KMS-11 (cell line): ENCODE data around the gene NEDD4L.

Experiments
- H2AFZ ChIP-seq: fragments of 200-600 bp; sonication (generic); 2 replicates; pipeline ENCODE4 v1.6.1; 2016; ENCODE audit warnings: antibody characterized with exemption, mixed run types, low read depth
- H3K27ac ChIP-seq: fragments of 200-600 bp; sonication (generic); 2 replicates; pipeline ENCODE4 v1.6.1; 2016; ENCODE audit warnings: mild to moderate bottlenecking, mixed run types
- H3K27me3 ChIP-seq: fragments of 200-600 bp; sonication (generic); 2 replicates; pipeline ENCODE4 v1.6.1; 2017; ENCODE audit warnings: mild to moderate bottlenecking, low read depth, mixed run types, moderate library complexity; ENCODE audit not compliant: insufficient read depth
- H3K36me3 ChIP-seq: fragments of 200-600 bp; sonication (generic); 2 replicates; pipeline ENCODE4 v1.6.1; 2017; ENCODE audit warnings: mild to moderate bottlenecking, mixed run types; ENCODE audit not compliant: insufficient read depth
- H3K4me1 ChIP-seq: fragments of 200-600 bp; sonication (generic); 2 replicates; pipeline ENCODE4 v1.6.1; 2016; ENCODE audit warnings: mild to moderate bottlenecking, low read depth, mixed run types; ENCODE audit not compliant: poor library complexity, severe bottlenecking
- H3K4me2 ChIP-seq: fragments of 200-600 bp; sonication (generic); 2 replicates; pipeline ENCODE4 v1.7.0; 2016; ENCODE audit warnings: mild to moderate bottlenecking, mixed run types
- H3K4me3 ChIP-seq: fragments of 200-600 bp; sonication (generic); IDR thresholded peaks from 2 replicates; pipeline ENCODE4 v1.6.1; 2017; ENCODE audit warnings: low read depth, low read length, mixed read lengths; ENCODE audit not compliant: insufficient read depth
- H3K79me2 ChIP-seq: fragments of 200-600 bp; sonication (generic); 2 replicates; pipeline ENCODE4 v1.6.1; 2016; ENCODE audit warnings: low read depth, mixed run types; ENCODE audit not compliant: insufficient read depth
- H3K9ac ChIP-seq: fragments of 200-600 bp; sonication (generic); 2 replicates; pipeline ENCODE4 v1.6.1; 2016; ENCODE audit warnings: mild to moderate bottlenecking, mixed run types
- H4K20me1 ChIP-seq: fragments of 200-600 bp; sonication (generic); 2 replicates; pipeline ENCODE4 v1.6.1; 2016; ENCODE audit warnings: mild to moderate bottlenecking, mixed run types; ENCODE audit not compliant: insufficient read depth
- TF ChIP-seq, protein P1 (sequence below): fragments of 200-600 bp; sonication (generic); conservative IDR thresholded peaks from 2 replicates; pipeline ENCODE4 v1.6.1; 2017; ENCODE audit warnings: low read depth, mild to moderate bottlenecking, antibody characterized with exemption, low read length, moderate library complexity, mixed read lengths

The NEDD4L gene

DNA sequence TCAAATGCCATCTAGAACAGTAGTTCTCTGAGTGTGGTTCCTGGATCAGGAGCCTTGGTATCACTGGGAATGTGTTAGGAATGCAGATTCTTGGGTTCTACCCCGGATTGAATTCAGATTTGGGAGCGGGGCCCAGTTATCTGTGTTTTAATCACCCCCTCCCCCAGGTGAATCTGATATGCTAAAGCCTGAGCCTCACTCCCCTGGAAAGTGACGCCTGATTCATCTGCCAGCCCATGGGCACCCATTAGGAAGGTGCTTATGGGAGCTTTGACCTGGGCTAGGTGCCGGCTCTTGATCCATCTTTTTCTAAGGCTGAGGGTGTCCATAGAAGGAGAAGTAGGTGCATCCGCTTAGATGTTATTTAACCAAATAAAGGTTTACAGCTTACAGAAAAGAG, 199.4 kb downstream of the NEDD4L start:
- Histone ChIP-seq H3K4me1 (no peaks in the 10 kb centered on the region), H4K20me1 (no peaks in the 10 kb centered on the region), H3K4me2 (no peak overlapping the region), H2AFZ (no peak overlapping the region), H3K4me3 (no peak overlapping the region), H3K36me3 (no peaks in the 10 kb centered on the region), H3K27ac (no peak overlapping the region), H3K79me2 (no peaks in the 10 kb centered on the region), H3K27me3 (no peaks in the 10 kb centered on the region), H3K9ac (no peak overlapping the region)
- TF ChIP-seq, protein P1, sequence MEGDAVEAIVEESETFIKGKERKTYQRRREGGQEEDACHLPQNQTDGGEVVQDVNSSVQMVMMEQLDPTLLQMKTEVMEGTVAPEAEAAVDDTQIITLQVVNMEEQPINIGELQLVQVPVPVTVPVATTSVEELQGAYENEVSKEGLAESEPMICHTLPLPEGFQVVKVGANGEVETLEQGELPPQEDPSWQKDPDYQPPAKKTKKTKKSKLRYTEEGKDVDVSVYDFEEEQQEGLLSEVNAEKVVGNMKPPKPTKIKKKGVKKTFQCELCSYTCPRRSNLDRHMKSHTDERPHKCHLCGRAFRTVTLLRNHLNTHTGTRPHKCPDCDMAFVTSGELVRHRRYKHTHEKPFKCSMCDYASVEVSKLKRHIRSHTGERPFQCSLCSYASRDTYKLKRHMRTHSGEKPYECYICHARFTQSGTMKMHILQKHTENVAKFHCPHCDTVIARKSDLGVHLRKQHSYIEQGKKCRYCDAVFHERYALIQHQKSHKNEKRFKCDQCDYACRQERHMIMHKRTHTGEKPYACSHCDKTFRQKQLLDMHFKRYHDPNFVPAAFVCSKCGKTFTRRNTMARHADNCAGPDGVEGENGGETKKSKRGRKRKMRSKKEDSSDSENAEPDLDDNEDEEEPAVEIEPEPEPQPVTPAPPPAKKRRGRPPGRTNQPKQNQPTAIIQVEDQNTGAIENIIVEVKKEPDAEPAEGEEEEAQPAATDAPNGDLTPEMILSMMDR: no peak

DNA sequence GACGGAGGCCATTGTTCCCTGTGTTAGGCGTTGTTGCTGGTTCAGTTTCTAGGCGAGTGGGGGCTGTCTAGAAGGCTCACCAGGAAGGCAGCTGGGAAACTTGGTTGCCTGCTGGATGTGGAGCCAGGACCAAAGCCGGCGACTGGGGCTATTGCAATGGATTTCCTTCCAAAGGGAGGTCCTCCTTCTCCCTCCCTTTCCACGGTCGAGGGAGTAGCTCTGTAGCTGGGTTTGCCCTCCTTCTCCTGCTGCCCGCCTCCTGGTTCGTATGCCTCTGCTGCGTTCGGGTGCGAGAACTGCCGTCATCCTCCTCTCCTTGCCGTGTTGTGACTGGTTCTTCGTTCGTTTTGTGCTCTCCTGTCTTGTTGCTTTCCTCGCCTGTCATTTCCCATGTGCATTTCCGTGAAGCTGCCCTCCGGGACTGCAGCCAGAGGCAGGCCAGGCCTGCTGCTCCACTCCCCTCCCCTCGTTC, 203.4 kb downstream of the NEDD4L start:
- H3K27me3 ChIP-seq: no peaks in the 10 kb centered on the region
- H3K9ac ChIP-seq: no peak overlapping the region
- TF ChIP-seq, protein P1: no peak
- H3K36me3 ChIP-seq: no peaks in the 10 kb centered on the region
- H3K4me1 ChIP-seq: no peaks in the 10 kb centered on the region
- H2AFZ ChIP-seq: no peak overlapping the region
- H3K27ac ChIP-seq: no peak overlapping the region
- H3K4me3 ChIP-seq: no peak overlapping the region
- H4K20me1 ChIP-seq: no peaks in the 10 kb centered on the region
- H3K79me2 ChIP-seq: no peaks in the 10 kb centered on the region
- no peak overlapping the region for H3K4me2 ChIP-seq

DNA sequence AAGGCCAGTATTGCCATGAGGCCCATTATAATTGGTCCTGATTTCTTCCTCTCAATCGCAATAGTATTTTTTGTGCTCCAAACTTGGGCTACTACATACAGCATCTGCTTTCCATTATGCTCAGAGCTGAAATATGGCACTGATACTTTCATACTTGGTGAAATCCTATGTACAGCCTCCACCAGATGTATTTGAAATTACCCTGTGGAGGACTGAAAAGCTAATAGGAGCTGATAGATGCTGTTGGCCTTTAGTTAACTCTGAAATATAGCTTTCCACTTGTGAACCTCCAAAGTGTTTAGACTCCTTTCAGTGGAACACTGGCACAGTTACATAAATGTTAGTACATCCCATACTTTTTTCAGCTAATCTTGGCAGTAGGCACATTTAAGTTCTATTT, 205.7 kb downstream of the NEDD4L start:
- TF ChIP-seq, protein P1: no peak
- H3K4me3 ChIP-seq: no peak overlapping the region
- no peak overlapping the region for H3K4me2 ChIP-seq

GRCh38 chr18:58251416-58251815, 207.4 kb downstream of the NEDD4L start:
- no peaks in the 10 kb centered on the region for H3K4me1 ChIP-seq
- H3K27ac ChIP-seq: no peak overlapping the region

More for the DNA sequence above, 205.7 kb downstream of the NEDD4L start:
- no peak overlapping the region for H3K9ac ChIP-seq
- H2AFZ ChIP-seq: no peak overlapping the region
- H3K27me3 ChIP-seq: no peaks in the 10 kb centered on the region
- no peaks in the 10 kb centered on the region for H3K79me2 ChIP-seq
- no peaks in the 10 kb centered on the region for H3K4me1 ChIP-seq
- no peaks in the 10 kb centered on the region for H4K20me1 ChIP-seq
- no peaks in the 10 kb centered on the region for H3K36me3 ChIP-seq
- no peak overlapping the region for H3K27ac ChIP-seq

More at GRCh38 chr18:58251416-58251815, 207.4 kb downstream of the NEDD4L start:
- Histone ChIP-seq H3K36me3 (no peaks in the 10 kb centered on the region), H3K9ac (no peak overlapping the region), H3K79me2 (no peaks in the 10 kb centered on the region), H3K27me3 (no peaks in the 10 kb centered on the region), H4K20me1 (no peaks in the 10 kb centered on the region), H3K4me2 (no peak overlapping the region), H2AFZ (no peak overlapping the region), H3K4me3 (no peak overlapping the region)
- TF ChIP-seq, protein P1: no peak
